HepG2 (cell line): Measurements from ENCODE around the gene MAP3K14. TPM values are rescaled to one million over a fixed set of nuclear protein-coding genes. Genes with fewer than 3 reads are reported as not detected.
A peak's percentile ranks its signal among the peaks of the same experiment; 100 is the strongest.

Experiments
- ASH2L ChIP-seq: fragments of 300-600, 200-600 bp; sonication (generic); IDR thresholded peaks from 2 replicates; pipeline ENCODE4 v1.7.0; 2017; ENCODE audit warnings: low read depth, mild to moderate bottlenecking, moderate library complexity, mixed read lengths, low read length; ENCODE audit not compliant: insufficient read length
- FUBP1 ChIP-seq: sonication (generic); formaldehyde crosslinking; IDR thresholded peaks from 2 replicates; pipeline ENCODE4 v1.5.1; 2020; ENCODE audit warnings: missing genetic modification reagents, mild to moderate bottlenecking, borderline replicate concordance
- GATAD2A ChIP-seq: IDR thresholded peaks from 2 replicates; pipeline ENCODE4 v1.6.1; 2016
- GTF2F1 ChIP-seq: fragments of 150-350 bp; IDR thresholded peaks from 2 replicates; pipeline ENCODE4 v1.6.1; 2014; ENCODE audit warnings: low read length
- HNF1A ChIP-seq, 2 experiments: sonication (generic) in 1 of 2; formaldehyde crosslinking in 1 of 2; IDR thresholded peaks; 2 replicates each; pipeline versions ENCODE4 v1.4.0 to v1.6.1; 2016 to 2020; ENCODE audit warnings: borderline replicate concordance in 1 of 2, low read depth in 1 of 2, mild to moderate bottlenecking in 1 of 2, missing genetic modification reagents in 1 of 2
- MED1 ChIP-seq: sonication (generic); formaldehyde crosslinking; IDR thresholded peaks from 2 replicates; pipeline ENCODE4 v1.4.0; 2020; ENCODE audit warnings: missing genetic modification reagents
- MYPOP ChIP-seq: sonication (generic); formaldehyde crosslinking; IDR thresholded peaks from 2 replicates; pipeline ENCODE4 v1.8.1; 2023; ENCODE audit warnings: mild to moderate bottlenecking, moderate library complexity, missing genetic modification reagents
- NR3C1 ChIP-seq: sonication (generic); formaldehyde crosslinking; IDR thresholded peaks from 2 replicates; pipeline ENCODE4 v1.4.0; 2020; ENCODE audit warnings: missing genetic modification reagents
- PPARG ChIP-seq: conservative IDR thresholded peaks from 2 replicates; pipeline ENCODE4 v1.6.1; 2016; ENCODE audit warnings: missing biosample characterization, missing genetic modification reagents
- RFXAP ChIP-seq: sonication (generic); formaldehyde crosslinking; IDR thresholded peaks from 2 replicates; pipeline ENCODE4 v1.4.0; 2020; ENCODE audit warnings: missing genetic modification reagents, borderline replicate concordance
- TFE3 ChIP-seq: IDR thresholded peaks from 2 replicates; pipeline ENCODE4 v1.6.1; 2016
- ZNF274 ChIP-seq: sonication (generic); formaldehyde crosslinking; IDR thresholded peaks from 2 replicates; pipeline ENCODE4 v1.5.1; 2020; ENCODE audit warnings: mild to moderate bottlenecking, missing genetic modification reagents
- ZNF614 ChIP-seq: IDR thresholded peaks from 2 replicates; pipeline ENCODE4 v1.6.1; 2018; ENCODE audit warnings: missing biosample characterization, missing genetic modification reagents, inconsistent platforms, borderline replicate concordance
- polyA plus RNA-seq, 8 experiments: library from polyadenylated mRNA; depleted of rRNA in 3 of 8; stranded (reverse) in 7 of 8; unstranded in 1 of 8; fragments of >200 nt; fragmentation: Illumina TruSeq in 4 of 8; extraction: Trizol in 4 of 8; gene quantifications; 2 replicates each; pipeline versions ENCODE4 v1.2.1 to v1.2.3, GENCODE V29; 2011 to 2016; ENCODE audit warnings: low read depth in 4 of 8, missing spikeins in 1 of 8, mixed read lengths in 1 of 8; ENCODE audit not compliant: insufficient read depth in 1 of 8
- total RNA-seq, 5 experiments: library from RNA; depleted of rRNA; stranded (reverse); fragments of >200 nt; fragmentation: Illumina TruSeq; extraction: Trizol; gene quantifications; 2 replicates each; pipeline ENCODE4 v1.2.3, GENCODE V29; 2016; ENCODE audit warnings: low read depth in 1 of 5
- TF ChIP-seq, protein P1 (sequence below): IDR thresholded peaks from 2 replicates; pipeline ENCODE4 v1.6.1; 2016; ENCODE audit warnings: mild to moderate bottlenecking
- TF ChIP-seq, protein P2 (sequence below): sonication (generic); formaldehyde crosslinking; conservative IDR thresholded peaks from 2 replicates; pipeline ENCODE4 v1.8.0; 2022; ENCODE audit warnings: mild to moderate bottlenecking, moderate library complexity, missing genetic modification reagents

MAP3K14 gene
- total and polyA plus RNA-seq, 2 of the 13 experiments (the other 11 are each of a cell fraction or from before 2014, with no cell fraction given) = 2.6 TPM

GRCh38 chr17:45311760-45312476, 4.9 kb downstream of the MAP3K14 start (continued):
- peak; percentile 71; the same call in 1 of the 2 replicates for TF ChIP-seq RFXAP (CRISPR knock-in tag)
- no peak for TF ChIP-seq NR3C1 (CRISPR knock-in tag)
- peak; percentile 86 for TF ChIP-seq GATAD2A (CRISPR knock-in tag)
- TF ChIP-seq GTF2F1 = no peak
- peak; percentile 91 for TF ChIP-seq ASH2L
- TF ChIP-seq PPARG (CRISPR knock-in tag) = peak; percentile 64; the same call in 1 of the 2 replicates
- peak; percentile 92 for TF ChIP-seq MED1 (CRISPR knock-in tag)
- TF ChIP-seq, protein P1, sequence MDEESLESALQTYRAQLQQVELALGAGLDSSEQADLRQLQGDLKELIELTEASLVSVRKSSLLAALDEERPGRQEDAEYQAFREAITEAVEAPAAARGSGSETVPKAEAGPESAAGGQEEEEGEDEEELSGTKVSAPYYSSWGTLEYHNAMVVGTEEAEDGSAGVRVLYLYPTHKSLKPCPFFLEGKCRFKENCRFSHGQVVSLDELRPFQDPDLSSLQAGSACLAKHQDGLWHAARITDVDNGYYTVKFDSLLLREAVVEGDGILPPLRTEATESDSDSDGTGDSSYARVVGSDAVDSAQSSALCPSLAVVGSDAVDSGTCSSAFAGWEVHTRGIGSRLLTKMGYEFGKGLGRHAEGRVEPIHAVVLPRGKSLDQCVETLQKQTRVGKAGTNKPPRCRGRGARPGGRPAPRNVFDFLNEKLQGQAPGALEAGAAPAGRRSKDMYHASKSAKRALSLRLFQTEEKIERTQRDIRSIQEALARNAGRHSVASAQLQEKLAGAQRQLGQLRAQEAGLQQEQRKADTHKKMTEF = peak; percentile 81; the same call in 1 of the 2 replicates
- TF ChIP-seq MYPOP (CRISPR knock-in tag) = 0 out of 2 replicates have a peak, but pooled peaks have one; percentile 33
- TF ChIP-seq ZNF614 (CRISPR knock-in tag) = peak; percentile 72; the same call in 1 of the 2 replicates
- no peak for TF ChIP-seq ZNF274
- peak; percentile 55; the same call in 1 of the 2 replicates for TF ChIP-seq TFE3 (CRISPR knock-in tag)
- TF ChIP-seq FUBP1 = no peak
- TF ChIP-seq HNF1A (IDR thresholded peaks at IDR 0.05; ENCODE audit: low read depth) = no peak
- TF ChIP-seq HNF1A (CRISPR knock-in tag; IDR thresholded peaks at IDR 0.05; ENCODE audit: borderline replicate concordance) = 0 out of 2 replicates have a peak, but pooled peaks have one; percentile 23
- TF ChIP-seq, protein P2, sequence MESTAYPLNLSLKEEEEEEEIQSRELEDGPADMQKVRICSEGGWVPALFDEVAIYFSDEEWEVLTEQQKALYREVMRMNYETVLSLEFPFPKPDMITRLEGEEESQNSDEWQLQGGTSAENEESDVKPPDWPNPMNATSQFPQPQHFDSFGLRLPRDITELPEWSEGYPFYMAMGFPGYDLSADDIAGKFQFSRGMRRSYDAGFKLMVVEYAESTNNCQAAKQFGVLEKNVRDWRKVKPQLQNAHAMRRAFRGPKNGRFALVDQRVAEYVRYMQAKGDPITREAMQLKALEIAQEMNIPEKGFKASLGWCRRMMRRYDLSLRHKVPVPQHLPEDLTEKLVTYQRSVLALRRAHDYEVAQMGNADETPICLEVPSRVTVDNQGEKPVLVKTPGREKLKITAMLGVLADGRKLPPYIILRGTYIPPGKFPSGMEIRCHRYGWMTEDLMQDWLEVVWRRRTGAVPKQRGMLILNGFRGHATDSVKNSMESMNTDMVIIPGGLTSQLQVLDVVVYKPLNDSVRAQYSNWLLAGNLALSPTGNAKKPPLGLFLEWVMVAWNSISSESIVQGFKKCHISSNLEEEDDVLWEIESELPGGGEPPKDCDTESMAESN (CRISPR knock-in tag) = peak; percentile 59; the same call in 1 of the 2 replicates
